ENCODE measurements around the gene PDE6G.
"Not testable (repeated sequence)": the region's sequence is repeated elsewhere in the genome, so short reads cannot be mapped to it uniquely, and the experiment has no call there.

Gene PDE6G

DNA sequence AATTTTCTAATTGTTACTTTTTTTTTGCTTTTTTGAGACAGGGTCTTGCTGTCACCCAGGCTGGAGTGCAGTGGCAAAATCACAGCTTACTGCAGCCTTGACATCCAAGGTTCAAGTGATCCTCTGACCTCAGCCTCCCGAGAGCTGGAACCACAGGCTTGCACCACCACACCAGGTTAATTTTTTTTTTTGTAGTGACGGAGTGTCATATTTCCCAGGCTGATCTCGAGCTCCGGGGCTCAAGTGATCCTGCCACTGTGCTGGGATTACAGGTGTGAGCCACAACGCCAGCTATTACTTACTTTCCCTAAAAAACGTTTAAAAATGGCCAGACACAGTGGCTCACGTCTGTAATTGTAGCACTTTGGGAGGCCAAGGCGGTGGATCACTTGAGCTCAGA, 26.1 kb downstream of the PDE6G start (continued):
- no peak for TF ChIP-seq ZFP30 (CRISPR knock-in tag; IDR thresholded peaks at IDR 0.05)
- TF ChIP-seq, protein P1, sequence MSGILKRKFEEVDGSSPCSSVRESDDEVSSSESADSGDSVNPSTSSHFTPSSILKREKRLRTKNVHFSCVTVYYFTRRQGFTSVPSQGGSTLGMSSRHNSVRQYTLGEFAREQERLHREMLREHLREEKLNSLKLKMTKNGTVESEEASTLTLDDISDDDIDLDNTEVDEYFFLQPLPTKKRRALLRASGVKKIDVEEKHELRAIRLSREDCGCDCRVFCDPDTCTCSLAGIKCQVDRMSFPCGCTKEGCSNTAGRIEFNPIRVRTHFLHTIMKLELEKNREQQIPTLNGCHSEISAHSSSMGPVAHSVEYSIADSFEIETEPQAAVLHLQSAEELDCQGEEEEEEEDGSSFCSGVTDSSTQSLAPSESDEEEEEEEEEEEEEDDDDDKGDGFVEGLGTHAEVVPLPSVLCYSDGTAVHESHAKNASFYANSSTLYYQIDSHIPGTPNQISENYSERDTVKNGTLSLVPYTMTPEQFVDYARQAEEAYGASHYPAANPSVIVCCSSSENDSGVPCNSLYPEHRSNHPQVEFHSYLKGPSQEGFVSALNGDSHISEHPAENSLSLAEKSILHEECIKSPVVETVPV (CRISPR knock-in tag; IDR thresholded peaks at IDR 0.05): no peak

DNA sequence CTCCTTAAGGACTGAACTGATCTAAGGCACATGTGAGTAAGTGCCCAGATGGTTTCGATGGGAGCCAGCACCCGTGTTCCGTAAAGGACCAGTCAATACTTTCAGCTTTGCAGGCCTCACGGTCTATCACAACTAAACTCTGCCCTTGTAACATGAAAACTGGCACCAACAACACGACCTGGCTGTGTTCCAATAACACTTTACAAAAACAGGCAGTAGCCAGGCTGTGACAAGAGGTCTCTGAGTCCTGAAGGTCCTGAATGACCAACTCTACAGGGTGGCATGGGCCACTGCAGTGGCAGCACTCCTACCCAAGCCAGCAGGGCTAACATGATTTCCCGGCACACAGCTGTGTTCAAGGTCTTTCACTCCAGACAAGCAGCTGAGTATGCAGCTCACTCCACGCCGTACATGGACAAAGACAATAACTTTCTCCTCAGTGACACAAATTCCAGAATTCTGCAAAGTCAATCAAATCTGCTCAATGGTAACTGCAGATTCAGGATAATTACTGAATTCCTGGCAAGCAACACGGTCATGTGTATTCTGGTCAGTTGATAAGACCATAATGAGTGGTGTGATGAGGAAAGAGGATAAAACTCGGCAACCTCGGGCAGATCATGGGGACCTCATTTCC, 34.7 kb downstream of the PDE6G start:
- no peak for ATAC-seq

DNA sequence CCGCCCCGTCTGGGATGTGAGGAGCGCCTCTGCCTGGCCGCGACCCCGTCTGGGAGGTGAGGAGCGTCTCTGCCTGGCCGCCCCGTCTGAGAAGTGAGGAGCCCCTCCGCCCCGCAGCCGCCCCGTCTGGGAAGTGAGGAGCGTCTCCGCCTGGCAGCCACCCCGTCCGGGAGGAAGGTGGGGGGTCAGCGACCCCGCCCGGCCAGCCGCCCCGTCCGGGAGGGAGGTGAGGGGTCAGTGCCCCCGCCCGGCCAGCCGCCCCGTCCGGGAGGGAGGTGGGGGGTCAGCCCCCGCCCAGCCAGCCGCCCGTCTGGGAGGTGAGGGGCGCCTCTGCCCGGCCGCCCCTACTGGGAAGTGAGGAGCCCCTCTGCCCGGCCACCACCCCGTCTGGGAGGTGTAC, 38.0 kb downstream of the PDE6G start:
- not testable (repeated sequence) for ATAC-seq

More for the DNA sequence above, 34.7 kb downstream of the PDE6G start:
- TF ChIP-seq, protein P2, sequence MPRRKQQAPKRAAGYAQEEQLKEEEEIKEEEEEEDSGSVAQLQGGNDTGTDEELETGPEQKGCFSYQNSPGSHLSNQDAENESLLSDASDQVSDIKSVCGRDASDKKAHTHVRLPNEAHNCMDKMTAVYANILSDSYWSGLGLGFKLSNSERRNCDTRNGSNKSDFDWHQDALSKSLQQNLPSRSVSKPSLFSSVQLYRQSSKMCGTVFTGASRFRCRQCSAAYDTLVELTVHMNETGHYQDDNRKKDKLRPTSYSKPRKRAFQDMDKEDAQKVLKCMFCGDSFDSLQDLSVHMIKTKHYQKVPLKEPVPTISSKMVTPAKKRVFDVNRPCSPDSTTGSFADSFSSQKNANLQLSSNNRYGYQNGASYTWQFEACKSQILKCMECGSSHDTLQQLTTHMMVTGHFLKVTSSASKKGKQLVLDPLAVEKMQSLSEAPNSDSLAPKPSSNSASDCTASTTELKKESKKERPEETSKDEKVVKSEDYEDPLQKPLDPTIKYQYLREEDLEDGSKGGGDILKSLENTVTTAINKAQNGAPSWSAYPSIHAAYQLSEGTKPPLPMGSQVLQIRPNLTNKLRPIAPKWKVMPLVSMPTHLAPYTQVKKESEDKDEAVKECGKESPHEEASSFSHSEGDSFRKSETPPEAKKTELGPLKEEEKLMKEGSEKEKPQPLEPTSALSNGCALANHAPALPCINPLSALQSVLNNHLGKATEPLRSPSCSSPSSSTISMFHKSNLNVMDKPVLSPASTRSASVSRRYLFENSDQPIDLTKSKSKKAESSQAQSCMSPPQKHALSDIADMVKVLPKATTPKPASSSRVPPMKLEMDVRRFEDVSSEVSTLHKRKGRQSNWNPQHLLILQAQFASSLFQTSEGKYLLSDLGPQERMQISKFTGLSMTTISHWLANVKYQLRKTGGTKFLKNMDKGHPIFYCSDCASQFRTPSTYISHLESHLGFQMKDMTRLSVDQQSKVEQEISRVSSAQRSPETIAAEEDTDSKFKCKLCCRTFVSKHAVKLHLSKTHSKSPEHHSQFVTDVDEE (CRISPR knock-in tag; IDR thresholded peaks at IDR 0.05): peak; percentile 37
- no peak for TF ChIP-seq SNAI2 (CRISPR knock-in tag; IDR thresholded peaks at IDR 0.05)

DNA sequence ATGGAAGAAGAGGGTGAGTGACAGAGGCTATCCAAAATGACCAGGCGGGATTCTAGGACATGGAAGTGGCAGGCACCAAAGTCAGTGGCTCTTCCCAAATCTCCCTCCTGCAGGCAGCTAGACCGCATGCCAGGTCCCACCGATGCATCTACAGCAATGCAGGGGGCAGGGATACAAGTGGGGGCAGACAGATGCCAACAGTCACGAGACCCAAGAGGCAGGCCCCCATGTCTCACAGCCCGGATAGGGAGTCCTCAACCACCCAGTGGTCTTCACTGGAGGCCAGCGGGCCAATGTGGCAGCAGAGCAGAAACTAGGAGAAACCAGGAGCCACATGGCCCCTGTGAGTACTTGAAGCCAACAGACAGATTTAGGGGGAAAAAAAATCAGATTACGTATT, 39.5 kb downstream of the PDE6G start:
- TF ChIP-seq, protein P1 (CRISPR knock-in tag; IDR thresholded peaks at IDR 0.05): no peak
- TF ChIP-seq ISL1 (CRISPR knock-in tag; IDR thresholded peaks at IDR 0.05) (no peak), ESRRG (CRISPR knock-in tag; IDR thresholded peaks at IDR 0.05) (no peak), ZFP30 (CRISPR knock-in tag; IDR thresholded peaks at IDR 0.05) (no peak), GLIS3 (CRISPR knock-in tag; IDR thresholded peaks at IDR 0.05) (no peak), ZNF565 (CRISPR knock-in tag; conservative IDR thresholded peaks at IDR 0.05; ENCODE audit: low read depth) (no peak), ZC3H10 (CRISPR knock-in tag; IDR thresholded peaks at IDR 0.05) (no peak), RARB (CRISPR knock-in tag; IDR thresholded peaks at IDR 0.05) (no peak), ZFP3 (CRISPR knock-in tag; IDR thresholded peaks at IDR 0.05) (no peak)
- TF ChIP-seq, protein P3, sequence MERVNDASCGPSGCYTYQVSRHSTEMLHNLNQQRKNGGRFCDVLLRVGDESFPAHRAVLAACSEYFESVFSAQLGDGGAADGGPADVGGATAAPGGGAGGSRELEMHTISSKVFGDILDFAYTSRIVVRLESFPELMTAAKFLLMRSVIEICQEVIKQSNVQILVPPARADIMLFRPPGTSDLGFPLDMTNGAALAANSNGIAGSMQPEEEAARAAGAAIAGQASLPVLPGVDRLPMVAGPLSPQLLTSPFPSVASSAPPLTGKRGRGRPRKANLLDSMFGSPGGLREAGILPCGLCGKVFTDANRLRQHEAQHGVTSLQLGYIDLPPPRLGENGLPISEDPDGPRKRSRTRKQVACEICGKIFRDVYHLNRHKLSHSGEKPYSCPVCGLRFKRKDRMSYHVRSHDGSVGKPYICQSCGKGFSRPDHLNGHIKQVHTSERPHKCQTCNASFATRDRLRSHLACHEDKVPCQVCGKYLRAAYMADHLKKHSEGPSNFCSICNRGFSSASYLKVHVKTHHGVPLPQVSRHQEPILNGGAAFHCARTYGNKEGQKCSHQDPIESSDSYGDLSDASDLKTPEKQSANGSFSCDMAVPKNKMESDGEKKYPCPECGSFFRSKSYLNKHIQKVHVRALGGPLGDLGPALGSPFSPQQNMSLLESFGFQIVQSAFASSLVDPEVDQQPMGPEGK (CRISPR knock-in tag; IDR thresholded peaks at IDR 0.05; ENCODE audit: borderline replicate concordance): no peak
- ATAC-seq: no peak; the same call in 2 of the 3 replicates

DNA sequence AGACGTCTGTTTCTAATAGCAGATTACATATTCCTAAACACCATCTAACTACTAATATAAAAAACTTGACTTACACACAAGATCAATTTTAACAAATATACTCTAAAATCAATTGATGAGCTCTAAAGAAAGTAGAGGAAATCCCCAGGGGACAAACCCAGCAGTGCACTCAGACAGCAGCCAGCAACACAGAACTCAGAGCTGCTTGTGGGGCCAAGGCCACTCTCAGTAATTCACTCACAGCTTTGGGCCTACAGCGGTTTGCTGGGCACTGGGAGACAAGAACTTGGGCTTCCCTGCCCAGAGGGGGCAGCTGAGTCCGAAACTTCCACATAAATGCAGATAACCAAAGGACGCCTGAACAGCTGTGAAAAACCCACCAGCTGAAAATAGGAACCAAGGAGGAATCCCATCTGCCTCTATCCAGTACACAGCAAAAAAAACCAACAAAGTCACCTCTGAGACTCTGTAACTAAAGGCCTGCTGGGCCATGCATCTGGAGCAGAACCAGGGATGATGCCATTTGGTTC, 40.9 kb downstream of the PDE6G start:
- no peak for ATAC-seq
- TF ChIP-seq BACH2 (CRISPR knock-in tag; IDR thresholded peaks at IDR 0.05; ENCODE audit: borderline replicate concordance): no peak
- TF ChIP-seq, protein P4, sequence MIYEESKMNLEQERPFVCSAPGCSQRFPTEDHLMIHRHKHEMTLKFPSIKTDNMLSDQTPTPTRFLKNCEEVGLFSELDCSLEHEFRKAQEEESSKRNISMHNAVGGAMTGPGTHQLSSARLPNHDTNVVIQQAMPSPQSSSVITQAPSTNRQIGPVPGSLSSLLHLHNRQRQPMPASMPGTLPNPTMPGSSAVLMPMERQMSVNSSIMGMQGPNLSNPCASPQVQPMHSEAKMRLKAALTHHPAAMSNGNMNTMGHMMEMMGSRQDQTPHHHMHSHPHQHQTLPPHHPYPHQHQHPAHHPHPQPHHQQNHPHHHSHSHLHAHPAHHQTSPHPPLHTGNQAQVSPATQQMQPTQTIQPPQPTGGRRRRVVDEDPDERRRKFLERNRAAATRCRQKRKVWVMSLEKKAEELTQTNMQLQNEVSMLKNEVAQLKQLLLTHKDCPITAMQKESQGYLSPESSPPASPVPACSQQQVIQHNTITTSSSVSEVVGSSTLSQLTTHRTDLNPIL (CRISPR knock-in tag; IDR thresholded peaks at IDR 0.05; ENCODE audit: low read depth): no peak
- TF ChIP-seq, protein P5, sequence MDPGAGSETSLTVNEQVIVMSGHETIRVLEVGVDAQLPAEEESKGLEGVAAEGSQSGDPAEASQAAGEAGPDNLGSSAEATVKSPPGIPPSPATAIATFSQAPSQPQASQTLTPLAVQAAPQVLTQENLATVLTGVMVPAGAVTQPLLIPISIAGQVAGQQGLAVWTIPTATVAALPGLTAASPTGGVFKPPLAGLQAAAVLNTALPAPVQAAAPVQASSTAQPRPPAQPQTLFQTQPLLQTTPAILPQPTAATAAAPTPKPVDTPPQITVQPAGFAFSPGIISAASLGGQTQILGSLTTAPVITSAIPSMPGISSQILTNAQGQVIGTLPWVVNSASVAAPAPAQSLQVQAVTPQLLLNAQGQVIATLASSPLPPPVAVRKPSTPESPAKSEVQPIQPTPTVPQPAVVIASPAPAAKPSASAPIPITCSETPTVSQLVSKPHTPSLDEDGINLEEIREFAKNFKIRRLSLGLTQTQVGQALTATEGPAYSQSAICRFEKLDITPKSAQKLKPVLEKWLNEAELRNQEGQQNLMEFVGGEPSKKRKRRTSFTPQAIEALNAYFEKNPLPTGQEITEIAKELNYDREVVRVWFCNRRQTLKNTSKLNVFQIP (CRISPR knock-in tag; IDR thresholded peaks at IDR 0.05; ENCODE audit: borderline replicate concordance, low read depth): no peak
- TF ChIP-seq TOX (CRISPR knock-in tag; IDR thresholded peaks at IDR 0.05; ENCODE audit: borderline replicate concordance): no peak
- no peak for TF ChIP-seq ZFP3 (CRISPR knock-in tag; IDR thresholded peaks at IDR 0.05)
- TF ChIP-seq CSDC2 (CRISPR knock-in tag; IDR thresholded peaks at IDR 0.05): no peak
- TF ChIP-seq ZC3H10 (CRISPR knock-in tag; IDR thresholded peaks at IDR 0.05): no peak
- TF ChIP-seq PPARA (CRISPR knock-in tag; IDR thresholded peaks at IDR 0.05; ENCODE audit: borderline replicate concordance): no peak
- no peak for TF ChIP-seq SNAI2 (CRISPR knock-in tag; IDR thresholded peaks at IDR 0.05)
- no peak for TF ChIP-seq ISL1 (CRISPR knock-in tag; IDR thresholded peaks at IDR 0.05)
- TF ChIP-seq, protein P2 (CRISPR knock-in tag; IDR thresholded peaks at IDR 0.05): no peak
